Neural cell (in vitro differentiated cells): ENCODE results near the gene KIFC3.

Experiments
- CTCF ChIP-seq: fragments of 450-650 bp; IDR thresholded peaks from 2 replicates; pipeline ENCODE4 v1.5.1; 2014; ENCODE audit warnings: antibody characterized with exemption, mild to moderate bottlenecking, moderate library complexity; ENCODE audit not compliant: poor library complexity, severe bottlenecking
- EP300 ChIP-seq: fragments of 450-650 bp; conservative IDR thresholded peaks from 2 replicates; pipeline ENCODE4 v1.6.1; 2014; ENCODE audit warnings: antibody characterized with exemption, mild to moderate bottlenecking, moderate library complexity; ENCODE audit not compliant: poor library complexity, severe bottlenecking

- TF ChIP-seq EP300 (no peak), CTCF (no peak)
Observed at GRCh38 chr16:57823836-57824235, 21.5 kb upstream of the KIFC3 start.
